Testis (tissue), 3 donors: Measurements from ENCODE around the gene TMEM43. TPM values are rescaled to one million over a fixed set of nuclear protein-coding genes. Genes with fewer than 3 reads are reported as not detected.
"Not testable (repeated sequence)": the region's sequence is repeated elsewhere in the genome, so short reads cannot be mapped to it uniquely, and the experiment has no call there.

Source experiments
- DNase-seq: peaks from one replicate; pipeline ENCODE4 v3.0.0-alpha.2; 2019
- H3K27ac ChIP-seq, 2 donors: fragments of 200-600 bp; sonication (generic); one replicate each; pipeline ENCODE4 v1.5.1; 2019
- H3K27me3 ChIP-seq: fragments of 200-600 bp; sonication (generic); one replicate; pipeline ENCODE4 v1.5.1; 2019
- H3K36me3 ChIP-seq: fragments of 200-600 bp; sonication (generic); one replicate; pipeline ENCODE4 v1.5.1; 2017; ENCODE audit warnings: low read depth; ENCODE audit errors: missing control alignments
- H3K4me1 ChIP-seq: fragments of 200-600 bp; sonication (generic); one replicate; pipeline ENCODE4 v1.5.1; 2019
- H3K4me3 ChIP-seq, 2 donors: fragments of 200-600 bp; sonication (generic); one replicate each; pipeline ENCODE4 v1.5.1; 2017 to 2019
- H3K9me3 ChIP-seq: fragments of 200-600 bp; sonication (generic); one replicate; pipeline ENCODE4 v1.5.1; 2017
- CTCF ChIP-seq, 3 experiments: fragments of 450-650 bp in 2 of 3; fragments of 200-600 bp in 1 of 3; sonication (generic) in 1 of 3; IDR thresholded peaks; one replicate each; pipeline ENCODE4 v1.5.1; 2016 to 2019; ENCODE audit warnings: antibody characterized with exemption in 3 of 3, mild to moderate bottlenecking in 2 of 3, moderate library complexity in 1 of 3
- POLR2A ChIP-seq: fragments of 450-650 bp; IDR thresholded peaks from one replicate; pipeline ENCODE4 v1.6.1; 2017; ENCODE audit warnings: antibody characterized with exemption, mild to moderate bottlenecking, moderate library complexity
- WGBS, 2 donors: methylation state at CpG; one replicate each; pipeline ENCODE4 v1.1.5; 2018; 5-methylcytosine and 5-hydroxymethylcytosine counted together
- intact Hi-C: fragments of 100-400 bp; cut with DNase I; formaldehyde crosslinking; loops from one replicate; pipeline ENCODE4 v1.15.1; 2023; ENCODE audit warnings: low total_unique reads
- polyA plus RNA-seq: library from polyadenylated mRNA; stranded (reverse); fragments of 350-450 nt; fragmentation: Illumina TruSeq; extraction: RNeasy Lipid Tissue Mini Kit (QIAGEN cat#74804); gene quantifications from one replicate; pipeline ENCODE4 v1.2.3, GENCODE V29; 2014; ENCODE audit warnings: low read depth, low replicate concordance; ENCODE audit not compliant: insufficient read depth
- total RNA-seq, 2 donors: library from RNA; depleted of rRNA; stranded (reverse); fragments of >200 nt; gene quantifications; one replicate each; pipeline ENCODE4 v1.2.3, GENCODE V29; 2016

The TMEM43 gene
- total and polyA plus RNA-seq, 3 donors from 2014 or later = 36.5 to 53.0 (median 43.3) TPM

DNA sequence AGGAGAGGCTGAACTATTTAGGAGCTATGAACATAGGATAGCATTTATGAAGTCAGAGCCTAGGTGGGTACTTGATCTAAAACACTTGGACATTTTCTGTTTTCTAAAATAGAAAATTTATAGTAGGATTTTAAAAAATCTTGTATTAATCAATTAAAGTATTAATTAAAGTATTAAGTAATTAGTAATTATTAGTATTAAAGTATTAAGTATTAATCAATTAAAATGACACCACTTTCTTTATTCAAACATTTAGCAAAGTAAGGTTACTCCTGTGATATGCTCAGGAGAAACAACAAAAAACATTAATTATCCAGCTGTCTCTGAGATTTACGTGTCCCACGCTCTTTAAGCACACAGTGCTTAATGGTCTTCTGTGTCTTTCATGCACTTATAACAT, 32.4 kb upstream of the TMEM43 start:
- Histone ChIP-seq H3K27me3 (no peaks in the 10 kb centered on the region), H3K27ac (no peak overlapping the region), H3K4me1 (no peaks in the 10 kb centered on the region), H3K4me3 (no peak overlapping the region), H3K36me3 (no peaks in the 10 kb centered on the region), H3K9me3 (no peaks in the 10 kb centered on the region)
- TF ChIP-seq CTCF (IDR thresholded peaks at IDR 0.05) (no peak), POLR2A (no peak)
- DNase-seq = no peak
- 93% methylated on average over 2 of the region's 2 CpGs for WGBS, 2 donors
- intact Hi-C loops = no loop called here

GRCh38 chr3:14093831-14094230, 31.0 kb upstream of the TMEM43 start:
- intact Hi-C loops = no loop called here
- no peak overlapping the region for H3K27ac ChIP-seq

DNA sequence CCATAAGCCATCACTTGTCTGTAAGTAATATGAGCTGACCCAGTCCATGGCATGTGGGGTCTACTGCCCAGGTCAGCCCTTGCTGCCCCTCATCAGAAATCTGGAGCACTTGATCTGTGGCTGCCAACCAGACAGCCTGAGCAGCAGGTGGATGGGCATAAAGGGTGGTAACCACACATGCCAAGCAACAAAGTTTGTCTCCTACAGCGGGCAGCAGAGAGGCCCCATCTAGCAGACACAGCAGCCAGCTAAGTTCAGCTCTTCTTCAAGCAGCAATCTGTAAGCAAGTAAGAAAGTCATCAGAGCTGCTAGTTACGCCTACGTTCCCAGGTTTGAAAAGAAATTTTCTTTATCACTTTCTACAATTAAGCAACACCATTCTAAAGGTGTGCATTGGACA, 28.1 kb upstream of the TMEM43 start:
- H3K4me1 ChIP-seq = no peaks in the 10 kb centered on the region
- no peaks in the 10 kb centered on the region for H3K27me3 ChIP-seq
- no peak overlapping the region for H3K27ac ChIP-seq
- 91% methylated on average over 3 of the region's 3 CpGs for whole genome bisulfite sequencing, 2 donors
- TF ChIP-seq CTCF (IDR thresholded peaks at IDR 0.05) (no peak), POLR2A (no peak)
- intact Hi-C loops = no loop called here
- no peak overlapping the region for H3K4me3 ChIP-seq
- no peaks in the 10 kb centered on the region for H3K36me3 ChIP-seq
- DNase-seq = no peak
- H3K9me3 ChIP-seq = no peaks in the 10 kb centered on the region

More at GRCh38 chr3:14093831-14094230, 31.0 kb upstream of the TMEM43 start:
- no peak overlapping the region for H3K4me3 ChIP-seq
- H3K4me1 ChIP-seq = no peaks in the 10 kb centered on the region
- no peaks in the 10 kb centered on the region for H3K9me3 ChIP-seq
- TF ChIP-seq POLR2A (no peak), CTCF (IDR thresholded peaks at IDR 0.05) (no peak)
- DNase-seq = no peak
- H3K27me3 ChIP-seq = no peaks in the 10 kb centered on the region
- H3K36me3 ChIP-seq = no peaks in the 10 kb centered on the region

GRCh38 chr3:14097616-14098391, 27.0 kb upstream of the TMEM43 start:
- no peak for DNase-seq
- TF ChIP-seq POLR2A = no peak
- TF ChIP-seq CTCF (IDR thresholded peaks at IDR 0.05) = no peak
- Histone ChIP-seq H3K4me1 (no peaks in the 10 kb centered on the region), H3K27me3 (no peaks in the 10 kb centered on the region), H3K27ac (no peak overlapping the region), H3K9me3 (no peaks in the 10 kb centered on the region), H3K4me3 (no peak overlapping the region), H3K36me3 (no peaks in the 10 kb centered on the region)
- intact Hi-C loops = no loop called here
- 95 to 96% methylated on average over 5 of the region's 5 CpGs for WGBS, 2 donors

GRCh38 chr3:14109821-14110220, 15.0 kb upstream of the TMEM43 start:
- H3K4me1 ChIP-seq, H3K27ac ChIP-seq, H3K36me3 ChIP-seq, H3K9me3 ChIP-seq, DNase-seq, H3K4me3 ChIP-seq, intact Hi-C loops, H3K27me3 ChIP-seq: not testable (repeated sequence)
- WGBS, 2 donors = 82 to 94% methylated on average over 5 of the region's 5 CpGs
